T-helper 17 cell (primary cell): ENCODE results near the gene ZNF469. TPM values are rescaled to one million over a fixed set of nuclear protein-coding genes. Genes with fewer than 3 reads are reported as not detected.

Experiments used
- ATAC-seq: fragments of 150-1000 bp; cut with Tn5 transposase; 2 replicates; pipeline ENCODE4 v1.10.0; 2021; ENCODE audit warnings: mild to moderate bottlenecking, moderate library complexity
- DNase-seq, 3 donors: peaks; one replicate each; pipeline versions ENCODE4 v3.0.0 to v3.0.0-alpha.2; 2020 to 2021
- H3K9me3 ChIP-seq: one replicate; pipeline ENCODE4 v1.7.0; 2013; ENCODE audit warnings: low read length, mild to moderate bottlenecking; ENCODE audit not compliant: control insufficient read depth, poor library complexity, severe bottlenecking
- H3K27ac Mint-ChIP-seq: one replicate; pipeline ENCODE4 v1.8.0; 2022; ENCODE audit warnings: mild to moderate bottlenecking, moderate library complexity, mixed read lengths
- H3K27me3 Mint-ChIP-seq: one replicate; pipeline ENCODE4 v1.8.0; 2022; ENCODE audit warnings: mixed read lengths
- H3K36me3 Mint-ChIP-seq: one replicate; pipeline ENCODE4 v1.8.0; 2022; ENCODE audit warnings: low read depth, mixed read lengths
- H3K4me1 Mint-ChIP-seq: one replicate; pipeline ENCODE4 v1.8.0; 2022; ENCODE audit warnings: mild to moderate bottlenecking, mixed read lengths
- H3K4me3 Mint-ChIP-seq: one replicate; pipeline ENCODE4 v1.8.0; 2022; ENCODE audit warnings: mild to moderate bottlenecking, moderate library complexity, mixed read lengths
- total RNA-seq, 4 donors: library from RNA in 2 of 4; stranded (reverse) in 2 of 4; gene quantifications; one replicate each; pipeline ENCODE4 v1.2.3 and lab custom pipeline; 2022 to 2026

ZNF469 gene, protein sequence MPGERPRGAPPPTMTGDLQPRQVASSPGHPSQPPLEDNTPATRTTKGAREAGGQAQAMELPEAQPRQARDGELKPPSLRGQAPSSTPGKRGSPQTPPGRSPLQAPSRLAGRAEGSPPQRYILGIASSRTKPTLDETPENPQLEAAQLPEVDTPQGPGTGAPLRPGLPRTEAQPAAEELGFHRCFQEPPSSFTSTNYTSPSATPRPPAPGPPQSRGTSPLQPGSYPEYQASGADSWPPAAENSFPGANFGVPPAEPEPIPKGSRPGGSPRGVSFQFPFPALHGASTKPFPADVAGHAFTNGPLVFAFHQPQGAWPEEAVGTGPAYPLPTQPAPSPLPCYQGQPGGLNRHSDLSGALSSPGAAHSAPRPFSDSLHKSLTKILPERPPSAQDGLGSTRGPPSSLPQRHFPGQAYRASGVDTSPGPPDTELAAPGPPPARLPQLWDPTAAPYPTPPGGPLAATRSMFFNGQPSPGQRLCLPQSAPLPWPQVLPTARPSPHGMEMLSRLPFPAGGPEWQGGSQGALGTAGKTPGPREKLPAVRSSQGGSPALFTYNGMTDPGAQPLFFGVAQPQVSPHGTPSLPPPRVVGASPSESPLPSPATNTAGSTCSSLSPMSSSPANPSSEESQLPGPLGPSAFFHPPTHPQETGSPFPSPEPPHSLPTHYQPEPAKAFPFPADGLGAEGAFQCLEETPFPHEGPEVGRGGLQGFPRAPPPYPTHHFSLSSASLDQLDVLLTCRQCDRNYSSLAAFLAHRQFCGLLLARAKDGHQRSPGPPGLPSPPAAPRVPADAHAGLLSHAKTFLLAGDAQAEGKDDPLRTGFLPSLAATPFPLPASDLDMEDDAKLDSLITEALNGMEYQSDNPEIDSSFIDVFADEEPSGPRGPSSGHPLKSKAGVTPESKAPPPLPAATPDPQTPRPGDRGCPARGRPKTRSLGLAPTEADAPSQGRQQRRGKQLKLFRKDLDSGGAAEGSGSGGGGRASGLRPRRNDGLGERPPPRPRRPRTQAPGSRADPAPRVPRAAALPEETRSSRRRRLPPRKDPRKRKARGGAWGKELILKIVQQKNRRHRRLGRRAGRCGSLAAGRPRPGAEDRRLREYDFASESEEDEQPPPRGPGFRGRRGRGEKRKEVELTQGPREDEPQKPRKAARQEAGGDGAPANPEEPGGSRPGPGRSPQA (N-terminal part only)
- total RNA-seq: under 1 TPM; 0.32 to 0.55 TPM
- total RNA-seq (lab: John Stamatoyannopoulos, UW): 0.35 to 1.3 reads per million in 2 donors

- peak within 1 kb of the TSS; percentile 82 for H3K4me3 Mint-ChIP-seq
- no peak for ATAC-seq
Measured at GRCh38 chr16:88382491-88383400, at the start of gene ZNF469. Gene ZNF469, plus strand, starts transcription at chr16:88382959. Its CDS starts 44,512 bp downstream, at chr16:88427471.

GRCh38 chr16:88333848-88334777, 48.6 kb upstream of the ZNF469 start:
- Mint-ChIP-seq H3K4me1 (peaks cover 3% of the 10 kb centered on the region), H3K36me3 (no peaks in the 10 kb centered on the region), H3K4me3 (no peak overlapping the region), H3K27ac (no peak overlapping the region), H3K27me3 (no peaks in the 10 kb centered on the region)
- no peaks in the 10 kb centered on the region for H3K9me3 ChIP-seq
- no peak for DNase-seq
- ATAC-seq: no peak

More at GRCh38 chr16:88382491-88383400, at the start of gene ZNF469:
- DNase-seq: no peak
- Mint-ChIP-seq H3K27me3 (peaks cover 33% of the 10 kb centered on the region), H3K27ac (no peak within 1 kb of the TSS), H3K4me1 (peaks cover 4% of the 10 kb centered on the region), H3K36me3 (no peaks in the 10 kb centered on the region)
- H3K9me3 ChIP-seq: no peaks in the 10 kb centered on the region

DNA sequence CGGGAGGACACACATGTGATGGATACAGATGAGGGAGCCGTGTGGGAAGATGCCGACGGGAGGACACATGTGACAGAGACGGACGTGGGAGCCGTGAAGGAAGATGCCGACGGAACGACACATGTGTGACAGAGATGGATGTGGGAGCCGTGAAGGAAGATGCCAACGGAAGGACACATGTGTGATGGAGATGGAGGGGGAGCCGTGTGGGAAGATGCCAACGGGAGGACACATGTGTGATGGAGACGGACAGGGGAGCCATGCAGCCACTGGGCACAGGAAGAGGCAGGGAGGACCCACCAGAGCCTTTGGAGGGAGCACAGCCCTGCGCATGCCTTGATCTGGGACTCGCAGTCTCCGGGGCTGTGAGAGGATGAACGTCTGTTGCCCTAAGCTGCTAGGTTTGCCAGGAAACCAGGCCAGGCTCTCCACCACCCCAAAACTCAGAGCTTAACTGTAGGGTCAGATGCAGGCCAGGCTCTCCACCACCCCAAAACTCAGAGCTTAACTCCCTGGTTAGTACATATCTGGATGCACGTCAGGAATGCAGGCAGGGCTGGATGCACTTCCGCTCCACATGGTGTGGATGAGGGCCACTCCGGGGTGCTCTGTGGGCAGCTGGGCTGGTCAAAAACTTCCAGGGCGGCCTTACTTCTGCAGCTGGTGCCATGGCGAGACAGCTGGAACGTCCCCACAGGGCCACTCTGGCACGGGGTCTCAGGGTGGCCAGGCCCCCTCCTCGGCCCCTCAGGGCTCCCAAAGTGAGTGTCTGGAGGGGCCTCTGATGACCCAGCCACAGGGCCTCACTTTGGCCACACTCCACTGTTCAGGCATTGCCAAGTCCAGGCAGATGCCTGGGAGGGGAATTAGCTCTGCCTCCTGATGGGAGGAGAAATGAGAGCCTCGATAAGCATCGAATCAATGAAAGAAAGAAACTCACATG, 47.7 kb upstream of the ZNF469 start:
- DNase-seq (no peak), ATAC-seq (no peak)
- H3K27ac Mint-ChIP-seq: no peak overlapping the region
- H3K4me1 Mint-ChIP-seq: peaks cover 3% of the 10 kb centered on the region
- H3K27me3 Mint-ChIP-seq: no peaks in the 10 kb centered on the region
- no peak overlapping the region for H3K4me3 Mint-ChIP-seq
- no peaks in the 10 kb centered on the region for H3K9me3 ChIP-seq
- no peaks in the 10 kb centered on the region for H3K36me3 Mint-ChIP-seq

DNA sequence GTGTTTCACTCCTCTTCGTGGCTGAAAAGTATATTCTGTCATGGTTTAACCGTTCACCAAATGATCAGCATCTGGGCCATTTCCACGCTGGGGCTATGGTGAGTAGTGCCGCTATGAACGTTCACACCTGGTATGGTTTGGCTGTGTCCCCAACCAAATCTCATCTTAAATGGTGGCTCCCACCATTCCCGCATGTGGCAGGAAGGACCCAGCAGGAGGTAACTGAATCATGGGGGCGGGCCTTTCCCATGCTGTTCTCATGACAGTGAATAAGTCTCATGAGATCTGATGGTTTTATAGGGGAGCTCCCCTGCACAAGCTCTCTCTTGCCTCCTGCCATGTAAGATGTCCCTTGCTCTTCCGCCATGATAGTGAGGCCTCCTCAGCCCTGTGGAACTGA, 45.7 kb upstream of the ZNF469 start:
- no peaks in the 10 kb centered on the region for H3K9me3 ChIP-seq
- Mint-ChIP-seq H3K4me3 (no peak overlapping the region), H3K36me3 (no peaks in the 10 kb centered on the region), H3K27me3 (peaks cover 10% of the 10 kb centered on the region), H3K27ac (no peak overlapping the region), H3K4me1 (peaks cover 3% of the 10 kb centered on the region)
- no peak for DNase-seq
- no peak for ATAC-seq

DNA sequence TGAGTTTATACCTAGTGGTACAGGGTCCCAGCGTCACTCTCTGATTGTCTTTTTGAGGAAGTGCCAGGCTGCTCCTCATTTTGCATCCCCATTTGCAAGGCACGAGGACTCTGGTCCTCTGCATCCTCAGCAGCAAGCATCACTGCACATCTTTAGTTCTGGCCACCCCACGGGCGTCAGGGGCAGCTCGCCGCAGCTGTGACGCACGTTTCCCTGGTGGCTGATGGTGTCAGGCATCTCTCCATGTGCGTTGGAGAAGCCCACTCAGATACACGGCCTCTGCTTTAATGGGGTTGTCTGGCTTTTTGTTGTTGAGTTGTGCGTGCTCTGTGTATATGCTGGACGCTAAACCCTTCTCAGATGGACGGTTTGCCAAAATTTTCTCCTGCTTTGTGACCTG, 45.2 kb upstream of the ZNF469 start:
- Mint-ChIP-seq H3K36me3 (no peaks in the 10 kb centered on the region), H3K4me3 (no peak overlapping the region), H3K27ac (no peak overlapping the region), H3K27me3 (peaks cover 10% of the 10 kb centered on the region), H3K4me1 (peaks cover 3% of the 10 kb centered on the region)
- H3K9me3 ChIP-seq: no peaks in the 10 kb centered on the region
- DNase-seq (no peak), ATAC-seq (no peak)

- H3K4me1 Mint-ChIP-seq: peaks cover 3% of the 10 kb centered on the region
- no peak overlapping the region for H3K4me3 Mint-ChIP-seq
- peaks cover 10% of the 10 kb centered on the region for H3K27me3 Mint-ChIP-seq
Measured at GRCh38 chr16:88338111-88338510, 44.6 kb upstream of the ZNF469 start.

DNA sequence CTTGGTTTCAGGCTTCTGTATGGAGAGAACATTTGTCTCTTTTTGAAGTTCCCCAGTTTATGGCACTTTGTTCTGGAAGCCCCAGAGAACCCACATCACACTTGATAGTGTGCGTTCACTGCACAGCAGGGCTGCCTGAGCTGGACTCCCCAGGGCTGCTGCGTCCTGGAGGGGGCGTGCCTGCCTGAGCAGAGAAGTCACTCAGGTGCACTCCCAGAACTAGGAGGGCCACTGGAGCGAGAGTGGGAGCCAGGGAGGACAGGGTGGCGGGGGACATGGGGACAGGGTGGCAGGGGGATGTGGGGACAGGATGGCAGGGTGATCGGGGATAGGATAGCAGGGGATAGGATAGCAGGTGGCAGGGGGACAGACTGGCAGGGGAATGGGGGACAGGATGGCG, 43.9 kb upstream of the ZNF469 start:
- Mint-ChIP-seq H3K27me3 (peaks cover 10% of the 10 kb centered on the region), H3K36me3 (no peaks in the 10 kb centered on the region), H3K4me1 (peaks cover under 1% of the 10 kb centered on the region), H3K27ac (no peak overlapping the region), H3K4me3 (no peak overlapping the region)
- DNase-seq (no peak), ATAC-seq (no peak)
- no peaks in the 10 kb centered on the region for H3K9me3 ChIP-seq

More at GRCh38 chr16:88338111-88338510, 44.6 kb upstream of the ZNF469 start:
- ATAC-seq: no peak
- no peaks in the 10 kb centered on the region for H3K9me3 ChIP-seq
- H3K27ac Mint-ChIP-seq: no peak overlapping the region
- DNase-seq: no peak
- H3K36me3 Mint-ChIP-seq: no peaks in the 10 kb centered on the region

GRCh38 chr16:88339930-88340754, 42.6 kb upstream of the ZNF469 start:
- H3K27ac Mint-ChIP-seq: no peak overlapping the region
- peaks cover 10% of the 10 kb centered on the region for H3K27me3 Mint-ChIP-seq
- no peaks in the 10 kb centered on the region for H3K4me1 Mint-ChIP-seq
- ATAC-seq (no peak), DNase-seq (no peak)
- H3K4me3 Mint-ChIP-seq: no peak overlapping the region
- no peaks in the 10 kb centered on the region for H3K36me3 Mint-ChIP-seq
- H3K9me3 ChIP-seq: no peaks in the 10 kb centered on the region

DNA sequence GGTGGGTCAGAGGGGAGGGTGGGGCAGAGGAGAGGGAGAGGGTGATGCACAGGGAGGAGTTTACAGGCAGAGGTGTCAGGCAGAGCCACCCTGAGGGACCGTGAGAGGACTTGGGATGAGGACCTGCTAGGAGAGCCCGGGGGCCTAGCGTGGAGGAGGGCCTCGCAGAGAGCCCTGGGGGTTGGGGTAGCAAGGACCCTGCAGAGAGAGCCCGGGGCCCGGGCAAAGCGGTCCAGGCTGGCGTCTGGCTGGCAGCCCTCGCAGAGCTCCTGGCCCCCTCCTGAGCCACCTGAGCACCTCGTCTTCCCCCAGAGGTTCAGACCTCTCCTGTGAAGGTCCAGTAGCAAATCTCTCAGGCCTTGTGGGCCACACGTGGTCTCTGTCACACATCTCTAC, 42.0 kb upstream of the ZNF469 start:
- no peak overlapping the region for H3K27ac Mint-ChIP-seq
- H3K4me3 Mint-ChIP-seq: no peak overlapping the region
- no peak for ATAC-seq

GRCh38 chr16:88341551-88342290, 41.0 kb upstream of the ZNF469 start:
- H3K27me3 Mint-ChIP-seq: peaks cover 10% of the 10 kb centered on the region
- no peak for ATAC-seq
- no peaks in the 10 kb centered on the region for H3K9me3 ChIP-seq
- H3K4me3 Mint-ChIP-seq: no peak overlapping the region
- DNase-seq: no peak
- no peaks in the 10 kb centered on the region for H3K4me1 Mint-ChIP-seq
- H3K36me3 Mint-ChIP-seq: no peaks in the 10 kb centered on the region
- no peak overlapping the region for H3K27ac Mint-ChIP-seq

More for the DNA sequence above, 42.0 kb upstream of the ZNF469 start:
- no peak for DNase-seq
- no peaks in the 10 kb centered on the region for H3K9me3 ChIP-seq
- Mint-ChIP-seq H3K27me3 (peaks cover 10% of the 10 kb centered on the region), H3K36me3 (no peaks in the 10 kb centered on the region), H3K4me1 (no peaks in the 10 kb centered on the region)
